EH (cell line): ENCODE data around the gene GUF1.
"Not testable (repeated sequence)": the region's sequence is repeated elsewhere in the genome, so short reads cannot be mapped to it uniquely, and the experiment has no call there.

Experiments used
- DNase-seq: peaks from one replicate; pipeline ENCODE4 v3.0.0-alpha.2; 2015; ENCODE audit warnings: low read depth

The GUF1 gene

DNA sequence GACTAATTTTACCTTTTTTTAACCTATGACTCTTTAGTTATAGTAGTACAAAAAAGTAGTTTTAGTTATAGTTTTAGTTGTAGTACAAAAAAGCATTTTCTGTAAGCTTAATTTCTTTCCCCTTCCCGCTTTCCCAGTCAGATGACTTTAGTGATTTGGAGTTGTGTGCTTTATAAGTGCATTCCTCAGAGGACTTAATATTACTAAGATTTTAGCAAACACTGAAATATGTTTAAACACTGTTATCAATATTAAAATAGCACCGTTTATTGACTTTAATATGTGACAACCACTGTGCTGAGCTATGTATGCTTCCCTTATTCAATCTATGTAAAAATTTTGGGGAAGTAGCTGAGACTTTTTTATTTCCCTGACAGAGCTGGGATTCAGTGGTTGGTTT lies 22.8 kb downstream of the GUF1 start:
- no peak for DNase-seq

DNA sequence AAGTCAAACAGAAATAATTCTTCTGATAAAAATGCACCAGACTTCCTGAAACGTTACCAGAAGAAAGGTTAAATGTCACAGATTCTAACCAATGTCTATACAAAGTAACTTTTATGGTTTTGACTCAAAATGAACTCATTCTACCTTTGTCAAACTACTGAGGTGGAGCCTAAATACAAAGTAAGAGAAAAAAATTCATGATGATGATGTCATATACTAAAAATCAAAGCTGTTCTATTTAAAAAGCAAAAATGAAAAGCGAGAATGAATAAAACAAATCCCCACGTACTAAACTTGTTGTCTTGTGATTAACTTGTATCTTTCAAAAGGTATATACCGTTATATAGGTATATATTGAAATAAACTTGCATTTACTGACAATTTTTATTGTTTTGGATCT lies 26.5 kb downstream of the GUF1 start:
- DNase-seq = no peak

DNA sequence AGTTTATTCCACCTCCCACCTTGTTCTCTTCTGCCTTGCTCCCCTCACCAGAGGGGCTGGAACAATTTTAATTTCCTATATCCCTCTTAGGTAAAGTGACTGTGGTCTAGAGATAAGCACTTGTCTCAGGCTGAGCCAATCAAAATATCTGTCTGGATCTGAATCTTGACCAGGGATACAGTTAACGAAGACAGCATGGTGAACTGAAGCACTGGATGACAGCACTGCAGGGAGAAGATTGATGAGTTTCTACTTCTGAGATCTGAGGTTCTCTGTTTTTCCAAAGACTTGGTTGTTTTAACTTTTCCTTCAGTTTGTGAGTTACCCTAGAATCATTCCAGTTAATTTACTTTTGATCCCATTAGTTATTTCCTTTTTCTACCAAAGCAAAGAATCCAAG lies 34.9 kb downstream of the GUF1 start:
- no peak for DNase-seq

DNA sequence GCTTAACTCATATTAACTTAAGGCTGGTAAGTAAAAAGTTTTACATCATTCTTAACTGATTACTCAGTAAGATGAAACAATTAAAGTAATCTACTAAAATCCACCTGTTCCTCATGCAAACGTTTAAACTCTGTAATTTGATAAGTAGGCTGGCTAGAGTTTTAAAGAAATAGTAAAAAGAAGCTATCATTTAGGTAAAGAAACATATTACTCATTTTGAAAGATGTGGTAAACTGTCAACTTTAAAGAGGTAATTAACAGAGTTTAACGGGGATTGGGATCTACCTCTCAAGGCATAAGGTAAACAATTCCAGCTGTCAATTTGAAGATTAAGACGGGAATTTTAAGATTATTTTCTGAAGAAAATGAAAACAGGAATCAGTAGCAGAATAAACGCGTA lies 38.4 kb downstream of the GUF1 start:
- DNase-seq = no peak

DNA sequence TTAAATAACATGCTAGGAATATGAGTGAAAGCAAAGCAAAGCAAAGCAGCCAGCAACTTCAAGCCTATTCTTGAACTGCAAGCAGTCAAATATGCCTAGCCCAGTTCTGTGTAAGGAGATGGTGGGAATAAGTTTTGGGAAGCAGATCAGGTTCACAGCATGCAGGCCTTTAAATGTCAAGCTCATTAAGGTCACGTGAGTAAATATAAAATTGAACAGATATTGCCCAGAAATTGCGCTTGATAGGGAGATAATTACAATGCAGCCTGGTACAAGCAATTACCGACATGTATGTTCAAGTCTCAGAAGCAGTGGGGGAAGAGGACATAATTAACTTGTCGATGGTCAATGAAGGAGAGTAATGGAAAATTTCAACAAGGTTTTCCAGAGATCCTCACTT lies 42.2 kb downstream of the GUF1 start:
- no peak for DNase-seq

DNA sequence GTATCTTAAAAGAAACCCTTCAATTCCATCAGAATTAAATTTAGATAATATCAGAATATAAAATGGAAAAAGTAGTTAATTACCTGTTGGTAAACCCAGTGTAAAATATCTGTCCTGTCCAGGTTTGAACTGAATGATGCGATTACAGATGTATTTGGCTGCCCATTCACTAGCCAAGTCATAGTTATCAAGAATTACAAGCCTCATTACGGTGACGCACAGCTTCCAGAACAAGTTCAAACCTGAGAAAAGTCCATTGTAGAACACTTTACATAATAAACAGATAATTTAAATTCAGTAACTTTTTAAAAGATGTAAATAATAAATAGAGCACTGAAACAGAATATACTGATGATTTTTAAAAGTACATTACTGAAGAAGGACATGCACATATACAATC lies 43.8 kb downstream of the GUF1 start:
- DNase-seq = no peak

DNA sequence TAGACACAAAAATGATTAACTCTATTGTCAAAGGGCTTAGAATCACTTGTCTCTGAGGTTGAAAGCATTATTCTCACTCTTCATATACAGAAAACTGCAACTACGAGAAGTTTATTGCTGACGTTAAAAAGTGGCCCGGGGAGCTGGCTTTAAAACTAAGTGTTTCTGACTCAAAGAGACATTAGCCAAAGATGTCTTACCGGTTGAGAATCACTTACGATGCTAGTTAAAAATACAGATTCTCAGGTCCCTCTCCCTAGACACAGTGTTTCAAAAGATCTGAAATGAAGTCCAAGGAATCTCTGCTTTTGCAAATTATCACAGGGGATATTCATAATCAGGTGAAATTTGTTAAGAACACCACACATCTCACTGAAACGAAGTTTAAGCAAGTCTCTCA lies 46.9 kb downstream of the GUF1 start:
- peak; percentile 10 for DNase-seq

DNA sequence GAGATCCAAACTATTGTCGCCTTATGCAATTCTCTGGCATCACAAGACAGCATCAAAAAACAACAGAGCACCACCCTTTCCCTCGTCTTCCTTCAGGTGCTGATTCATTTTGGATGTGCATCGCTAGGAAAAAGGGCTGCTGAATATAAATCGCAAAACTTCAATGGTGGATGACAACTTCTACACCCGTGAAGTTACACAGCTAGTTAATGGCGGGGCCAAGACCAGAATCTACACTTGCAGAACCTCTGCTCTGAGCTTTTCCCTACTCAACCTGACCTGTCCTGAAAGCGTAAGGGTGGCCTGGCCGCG lies 47.5 kb downstream of the GUF1 start:
- DNase-seq = no peak

DNA sequence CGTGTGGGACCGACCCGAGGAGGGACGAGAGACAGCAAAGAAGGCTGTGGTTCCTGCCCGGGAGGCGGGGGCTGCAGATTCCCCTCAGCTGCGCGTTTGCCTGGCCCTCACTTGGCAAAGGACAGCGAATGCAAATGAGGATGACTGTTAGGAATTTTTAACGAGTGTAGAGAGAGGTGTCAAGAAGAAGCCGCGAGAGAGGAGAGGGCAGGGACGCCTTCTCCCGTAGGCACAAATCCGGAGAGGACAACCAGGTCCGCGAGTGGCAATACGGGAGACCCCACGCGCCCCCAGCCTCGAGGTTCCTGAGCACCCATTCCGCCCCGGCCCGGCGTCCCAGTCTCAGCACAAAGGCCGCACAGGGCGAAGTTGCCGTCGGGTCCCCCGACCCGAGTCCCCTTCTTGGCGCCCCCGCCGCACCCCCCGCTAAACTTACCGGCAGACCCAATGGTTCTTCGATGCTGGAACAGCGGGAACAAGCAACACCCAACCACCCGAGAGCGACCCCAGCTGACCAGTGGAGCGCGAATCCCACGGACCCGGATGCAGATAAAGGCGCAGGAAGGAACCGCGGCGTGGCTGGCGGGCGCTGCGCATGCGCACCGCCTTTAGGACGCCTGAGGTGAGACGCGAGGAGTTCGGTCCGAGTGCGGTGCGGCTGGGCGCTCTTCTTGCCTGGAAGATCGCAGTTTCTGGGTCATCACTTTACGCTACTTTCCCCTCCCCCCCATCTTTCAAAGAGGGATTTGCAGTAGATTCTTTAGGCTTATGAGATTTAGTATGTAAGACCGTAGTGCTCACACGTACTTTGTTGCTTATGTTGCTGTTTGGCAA lies 48.0 kb downstream of the GUF1 start, which contains the start of gene GNPDA2:
GNPDA2 (minus strand) TSS at position 519 of the 834 bp plus-strand sequence. CDS start 4,349 bp downstream, outside the sequence.
- DNase-seq = peak; percentile 92

DNA sequence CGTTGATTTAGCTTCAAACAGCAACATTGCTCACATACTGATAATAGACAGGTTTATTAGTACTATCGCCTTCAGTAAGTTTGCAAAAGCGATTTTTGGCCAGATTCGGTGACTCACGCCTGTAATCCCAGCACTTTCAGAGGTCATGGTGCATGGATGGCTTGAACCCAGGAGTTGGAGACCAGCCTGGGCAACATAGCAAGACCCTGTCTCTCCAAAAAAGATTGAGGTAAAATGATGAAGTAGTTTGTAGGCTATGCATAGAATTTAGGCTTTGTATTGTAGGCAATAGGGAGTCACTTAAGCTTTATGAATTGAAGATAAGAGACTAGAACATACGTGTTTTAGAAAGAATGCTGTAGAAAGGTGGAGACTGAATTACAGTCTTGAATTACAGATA lies 49.3 kb downstream of the GUF1 start:
- no peak for DNase-seq

DNA sequence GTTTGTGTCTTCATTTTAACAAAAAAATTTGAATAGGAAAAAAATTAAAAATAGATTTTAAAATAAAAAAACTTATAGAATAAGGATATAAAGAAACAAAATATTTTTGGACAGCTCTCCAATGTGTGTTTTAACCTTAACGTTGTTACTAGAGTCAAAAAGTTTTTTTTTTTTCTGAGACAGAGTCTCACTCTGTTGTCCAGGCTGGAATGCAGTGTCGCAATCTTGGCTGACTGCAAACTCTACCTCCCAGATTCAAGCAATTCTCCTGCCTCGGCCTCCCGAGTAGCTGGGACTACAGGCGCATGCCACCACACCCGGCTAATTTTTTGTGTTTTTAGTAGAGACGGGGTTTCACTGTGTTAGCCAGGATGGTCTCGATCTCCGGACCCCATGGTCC lies 50.5 kb downstream of the GUF1 start:
- not testable (repeated sequence) for DNase-seq

DNA sequence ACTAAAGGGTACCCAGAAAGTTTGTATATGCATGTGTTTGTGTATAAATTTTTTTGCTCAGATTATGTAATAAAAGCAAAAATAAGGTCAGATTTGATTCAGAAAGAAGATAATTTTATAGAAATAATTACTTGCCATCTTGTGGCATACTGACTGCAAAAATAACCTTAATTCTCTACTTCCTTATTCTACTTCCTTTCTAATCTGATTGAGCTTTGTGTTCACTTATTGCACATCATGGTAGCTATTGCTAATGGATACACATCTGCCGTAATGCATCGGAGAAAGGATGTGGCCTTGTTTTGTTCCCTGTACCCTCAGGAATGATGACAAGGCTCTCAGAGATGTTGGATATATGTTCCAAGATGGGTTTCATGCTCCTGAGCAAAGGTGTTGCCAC lies 58.7 kb downstream of the GUF1 start:
- no peak for DNase-seq

DNA sequence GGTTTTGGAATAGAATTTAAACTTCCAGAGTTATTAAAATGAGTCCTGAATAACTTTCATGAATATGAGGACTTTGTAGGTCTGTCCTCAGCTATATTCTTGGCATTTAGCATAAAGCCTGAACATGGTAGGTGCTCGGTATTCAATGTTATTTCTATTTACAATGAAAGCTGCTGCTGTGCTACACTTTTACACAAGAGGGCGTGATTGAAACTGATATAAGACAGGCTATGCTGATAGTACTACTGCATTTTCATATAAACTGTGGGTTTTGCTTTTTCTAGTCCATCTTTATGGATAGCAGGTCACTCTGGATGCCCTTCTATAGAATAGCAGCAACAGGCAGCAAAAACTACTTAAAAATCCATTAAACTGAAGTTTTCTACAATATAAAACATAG lies 60.4 kb downstream of the GUF1 start:
- peak; percentile 11 for DNase-seq

DNA sequence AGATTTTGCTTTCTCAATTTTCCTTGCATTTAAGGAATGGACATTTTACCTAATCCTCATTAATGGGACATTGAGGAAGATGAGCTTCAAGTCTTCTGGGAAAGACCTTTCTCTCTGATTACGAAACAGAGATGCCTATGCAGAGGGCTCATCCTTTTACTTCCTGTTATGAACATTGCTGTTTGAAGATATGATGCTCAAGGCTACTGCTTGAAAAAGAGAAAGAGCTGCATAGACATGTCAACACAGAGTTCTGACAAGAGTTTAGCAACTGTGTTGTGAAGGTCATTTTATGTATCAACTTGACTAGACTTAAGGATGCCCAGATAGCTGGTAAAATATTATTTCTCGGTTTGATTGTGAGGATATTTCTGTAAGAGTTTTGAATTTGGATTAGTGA lies 62.0 kb downstream of the GUF1 start:
- DNase-seq = peak; percentile 1
